Tibial nerve (tissue), 4 donors: Measurements from ENCODE around the gene KIRREL1. TPM values are rescaled to one million over a fixed set of nuclear protein-coding genes. Genes with fewer than 3 reads are reported as not detected.
A peak's percentile ranks its signal among the peaks of the same experiment; 100 is the strongest.

Experiments used
- DNase-seq, 2 donors: peaks; one replicate each; pipeline ENCODE4 v3.0.0-alpha.2; 2019; ENCODE audit warnings: low spot score in 2 of 2
- H3K27ac ChIP-seq, 4 donors: fragments of 200-600 bp; sonication (generic) in 3 of 4; one replicate each; pipeline ENCODE4 v1.5.1; 2017 to 2019; ENCODE audit warnings: mild to moderate bottlenecking in 1 of 4
- H3K27me3 ChIP-seq, 2 donors: fragments of 200-600 bp; sonication (generic) in 1 of 2; one replicate each; pipeline versions ENCODE4 v1.5.1 to v1.6.0; 2017 to 2019
- H3K36me3 ChIP-seq, 3 donors: fragments of 200-600 bp; sonication (generic); one replicate each; pipeline ENCODE4 v1.5.1; 2018 to 2019
- H3K4me1 ChIP-seq, 4 donors: fragments of 200-600 bp; sonication (generic) in 3 of 4; one replicate each; pipeline ENCODE4 v1.5.1; 2017 to 2019
- H3K4me3 ChIP-seq, 4 donors: fragments of 200-600 bp; sonication (generic) in 3 of 4; one replicate each; pipeline ENCODE4 v1.5.1; 2017 to 2019; ENCODE audit warnings: mild to moderate bottlenecking in 1 of 4, moderate library complexity in 1 of 4
- H3K9me3 ChIP-seq, 4 donors: fragments of 200-600 bp; sonication (generic) in 3 of 4; one replicate each; pipeline ENCODE4 v1.5.1; 2017 to 2019
- CTCF ChIP-seq, 5 experiments: fragments of 200-600 bp in 3 of 5; fragments of 450-650 bp in 2 of 5; sonication (generic) in 3 of 5; IDR thresholded peaks; one replicate each; pipeline ENCODE4 v1.5.1; 2016 to 2019; ENCODE audit warnings: antibody characterized with exemption in 5 of 5, mild to moderate bottlenecking in 3 of 5, moderate library complexity in 2 of 5
- EP300 ChIP-seq, 2 donors: sonication (generic); formaldehyde crosslinking; IDR thresholded peaks; one replicate each; pipeline ENCODE4 v1.6.1; 2017; ENCODE audit warnings: antibody characterized with exemption in 2 of 2, mild to moderate bottlenecking in 1 of 2
- POLR2A ChIP-seq, 2 donors: fragments of 450-650 bp; IDR thresholded peaks; one replicate each; pipeline ENCODE4 v1.6.1; 2017; ENCODE audit warnings: antibody characterized with exemption in 2 of 2, mild to moderate bottlenecking in 2 of 2, moderate library complexity in 2 of 2
- WGBS, 2 donors: methylation state at CpG; one replicate each; pipeline ENCODE4 v1.1.5; 2018; 5-methylcytosine and 5-hydroxymethylcytosine counted together
- total RNA-seq, 4 donors: library from RNA; depleted of rRNA; stranded (reverse); fragments of >200 nt; gene quantifications; one replicate each; pipeline ENCODE4 v1.1.0, GENCODE V29; 2016

KIRREL1 gene
- total RNA-seq, 4 donors from 2014 or later = 47.1 to 60.6 (median 50.7) TPM

GRCh38 chr1:157983787-157984186, 9.7 kb upstream of the KIRREL1 start:
- Histone ChIP-seq H3K36me3 (no peaks in the 10 kb centered on the region), H3K9me3 (no peaks in the 10 kb centered on the region), H3K4me3 (no peak overlapping the region), H3K4me1 (peaks cover 0 to 4% (median 0%) of the 10 kb centered on the region in 4 donors), H3K27me3 (no peaks in the 10 kb centered on the region), H3K27ac (no peak overlapping the region)
- 67 to 76% methylated on average over 2 of the region's 2 CpGs for WGBS, 2 donors
- TF ChIP-seq POLR2A (IDR thresholded peaks at IDR 0.05) (no peak), EP300 (IDR thresholded peaks at IDR 0.05) (no peak), CTCF (IDR thresholded peaks at IDR 0.05) (no peak)
- DNase-seq = no peak

- no peak overlapping the region for H3K27ac ChIP-seq
- DNase-seq = no peak
- H3K36me3 ChIP-seq = no peaks in the 10 kb centered on the region
- no peak overlapping the region for H3K4me3 ChIP-seq
- H3K27me3 ChIP-seq = no peaks in the 10 kb centered on the region
- TF ChIP-seq CTCF (IDR thresholded peaks at IDR 0.05) = no peak
- no peak for TF ChIP-seq POLR2A (IDR thresholded peaks at IDR 0.05)
- TF ChIP-seq EP300 (IDR thresholded peaks at IDR 0.05) = no peak
- H3K4me1 ChIP-seq = no peaks in the 10 kb centered on the region
- 53 to 55% methylated on average over 7 of the region's 7 CpGs for WGBS, 2 donors
- no peaks in the 10 kb centered on the region for H3K9me3 ChIP-seq
Measured at GRCh38 chr1:157984469-157984868, 9.0 kb upstream of the KIRREL1 start.

GRCh38 chr1:157985473-157985872, 8.0 kb upstream of the KIRREL1 start:
- Histone ChIP-seq H3K36me3 (no peaks in the 10 kb centered on the region), H3K27me3 (no peaks in the 10 kb centered on the region), H3K4me3 (no peak overlapping the region), H3K27ac (no peak overlapping the region), H3K9me3 (no peaks in the 10 kb centered on the region), H3K4me1 (no peaks in the 10 kb centered on the region)
- 95 to 96% methylated on average over 1 of the region's 1 CpG for WGBS, 2 donors
- TF ChIP-seq EP300 (IDR thresholded peaks at IDR 0.05) (no peak), CTCF (IDR thresholded peaks at IDR 0.05) (no peak), POLR2A (IDR thresholded peaks at IDR 0.05) (no peak)
- no peak for DNase-seq

GRCh38 chr1:157988002-157988401, 5.4 kb upstream of the KIRREL1 start:
- 84 to 90% methylated on average over 3 of the region's 3 CpGs for WGBS, 2 donors
- Histone ChIP-seq H3K27me3 (no peaks in the 10 kb centered on the region), H3K4me1 (peaks cover 0 to 15% (median 3%) of the 10 kb centered on the region in 4 donors), H3K9me3 (no peaks in the 10 kb centered on the region), H3K4me3 (no peak overlapping the region), H3K27ac (no peak overlapping the region), H3K36me3 (no peaks in the 10 kb centered on the region)
- DNase-seq = no peak
- TF ChIP-seq POLR2A (IDR thresholded peaks at IDR 0.05) (no peak), EP300 (IDR thresholded peaks at IDR 0.05) (no peak), CTCF (IDR thresholded peaks at IDR 0.05) (no peak)

GRCh38 chr1:157992031-157992832, 1.2 kb upstream of the KIRREL1 start:
- H3K4me3 ChIP-seq = no peak overlapping the region
- peaks cover 0 to 39% (median 18%) of the 10 kb centered on the region in 4 donors for H3K4me1 ChIP-seq
- TF ChIP-seq CTCF (IDR thresholded peaks at IDR 0.05) = peak; percentile 85 to 98 (median 95)
- no peak for TF ChIP-seq POLR2A (IDR thresholded peaks at IDR 0.05)
- TF ChIP-seq EP300 (IDR thresholded peaks at IDR 0.05) = peak in 1 of 2 donors; percentile 86
- no peaks in the 10 kb centered on the region for H3K27me3 ChIP-seq
- WGBS, 2 donors = 17 to 27% methylated on average over 10 of the region's 10 CpGs
- H3K36me3 ChIP-seq = no peaks in the 10 kb centered on the region
- DNase-seq = peak; percentile 76 to 89
- H3K27ac ChIP-seq = peak overlapping the region; percentile 81 to 97 (median 95)
- no peaks in the 10 kb centered on the region for H3K9me3 ChIP-seq
